HEK293 (cell line): ENCODE data around the gene MTMR3.

Source experiments
- SP2 ChIP-seq: fragments of 450-650 bp; formaldehyde crosslinking; IDR thresholded peaks from 2 replicates; pipeline ENCODE4 v1.5.1; 2016; ENCODE audit warnings: missing biosample characterization, missing genetic modification characterization
- ZBTB20 ChIP-seq: fragments of 450-650 bp; formaldehyde crosslinking; IDR thresholded peaks from 2 replicates; pipeline ENCODE4 v1.5.1; 2016; ENCODE audit warnings: missing biosample characterization, missing genetic modification characterization
- ZEB2 ChIP-seq: fragments of 450-650 bp; formaldehyde crosslinking; IDR thresholded peaks from 2 replicates; pipeline ENCODE4 v1.5.1; 2016; ENCODE audit warnings: missing biosample characterization, missing genetic modification characterization
- ZNF132 ChIP-seq: fragments of 450-650 bp; formaldehyde crosslinking; IDR thresholded peaks from 2 replicates; pipeline ENCODE4 v1.5.1; 2017; ENCODE audit warnings: missing biosample characterization, missing genetic modification characterization, borderline replicate concordance
- ZNF155 ChIP-seq: fragments of 450-650 bp; formaldehyde crosslinking; IDR thresholded peaks from 2 replicates; pipeline ENCODE4 v1.5.1; 2016; ENCODE audit warnings: missing biosample characterization, missing genetic modification characterization
- ZNF274 ChIP-seq, 2 experiments: fragments of 200-500 bp in 1 of 2; fragments of 450-650 bp in 1 of 2; sonication (Bioruptor generic) in 1 of 2; formaldehyde crosslinking in 1 of 2; IDR thresholded peaks; 2 replicates each; pipeline versions ENCODE4 v1.5.1 to v1.6.1; 2014 to 2016; ENCODE audit warnings: borderline replicate concordance in 1 of 2, inconsistent platforms in 1 of 2, low read length in 1 of 2, missing biosample characterization in 1 of 2, missing genetic modification characterization in 1 of 2
- ZNF335 ChIP-seq: fragments of 450-650 bp; formaldehyde crosslinking; conservative IDR thresholded peaks from 2 replicates; pipeline ENCODE4 v1.5.1; 2016; ENCODE audit warnings: missing biosample characterization, missing genetic modification characterization
- ZNF776 ChIP-seq: fragments of 450-650 bp; formaldehyde crosslinking; IDR thresholded peaks from 2 replicates; pipeline ENCODE4 v1.5.0; 2017; ENCODE audit warnings: missing biosample characterization, missing genetic modification characterization, borderline replicate concordance
- TF ChIP-seq, protein P1 (sequence below): fragments of 450-650 bp; formaldehyde crosslinking; IDR thresholded peaks from 2 replicates; pipeline ENCODE4 v1.5.1; 2016; ENCODE audit warnings: missing biosample characterization, missing genetic modification characterization

DNA sequence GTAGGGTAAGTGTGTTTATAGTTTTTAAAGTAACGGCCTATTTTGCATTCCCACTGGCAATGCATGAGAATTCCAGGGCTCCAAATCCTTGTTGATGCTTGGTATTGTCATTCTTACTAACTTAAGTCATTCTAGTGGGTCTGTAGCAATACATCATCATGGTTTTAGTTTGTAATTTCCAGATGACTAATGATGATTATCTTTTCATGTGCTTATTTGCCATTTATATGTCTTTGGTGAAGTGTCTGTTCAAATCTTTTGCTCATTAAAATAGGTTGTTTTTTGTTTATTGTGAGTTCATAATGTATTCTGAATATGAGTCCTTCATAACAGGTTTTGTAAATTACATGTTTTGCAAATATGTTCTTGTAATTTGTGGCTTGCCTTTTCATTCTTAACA lies 31.2 kb downstream of the MTMR3 start:
- TF ChIP-seq ZNF132 (tag by site-specific recombination) (no peak), ZBTB20 (tag by site-specific recombination) (no peak), ZNF335 (no peak), ZEB2 (tag by site-specific recombination) (peak; percentile 91), ZNF155 (no peak), ZNF776 (tag by site-specific recombination) (no peak), ZNF274 (IDR thresholded peaks at IDR 0.05; ENCODE audit: low read length) (no peak), ZNF274 (tag by site-specific recombination; IDR thresholded peaks at IDR 0.05; ENCODE audit: borderline replicate concordance) (no peak), SP2 (tag by site-specific recombination) (no peak)
- TF ChIP-seq, protein P1, sequence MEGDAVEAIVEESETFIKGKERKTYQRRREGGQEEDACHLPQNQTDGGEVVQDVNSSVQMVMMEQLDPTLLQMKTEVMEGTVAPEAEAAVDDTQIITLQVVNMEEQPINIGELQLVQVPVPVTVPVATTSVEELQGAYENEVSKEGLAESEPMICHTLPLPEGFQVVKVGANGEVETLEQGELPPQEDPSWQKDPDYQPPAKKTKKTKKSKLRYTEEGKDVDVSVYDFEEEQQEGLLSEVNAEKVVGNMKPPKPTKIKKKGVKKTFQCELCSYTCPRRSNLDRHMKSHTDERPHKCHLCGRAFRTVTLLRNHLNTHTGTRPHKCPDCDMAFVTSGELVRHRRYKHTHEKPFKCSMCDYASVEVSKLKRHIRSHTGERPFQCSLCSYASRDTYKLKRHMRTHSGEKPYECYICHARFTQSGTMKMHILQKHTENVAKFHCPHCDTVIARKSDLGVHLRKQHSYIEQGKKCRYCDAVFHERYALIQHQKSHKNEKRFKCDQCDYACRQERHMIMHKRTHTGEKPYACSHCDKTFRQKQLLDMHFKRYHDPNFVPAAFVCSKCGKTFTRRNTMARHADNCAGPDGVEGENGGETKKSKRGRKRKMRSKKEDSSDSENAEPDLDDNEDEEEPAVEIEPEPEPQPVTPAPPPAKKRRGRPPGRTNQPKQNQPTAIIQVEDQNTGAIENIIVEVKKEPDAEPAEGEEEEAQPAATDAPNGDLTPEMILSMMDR (tag by site-specific recombination), result no peak
